Activated CD4-positive, alpha-beta T cell treated with anti-CD3 and anti-CD28 coated beads, Interleukin-2, amount 10 ng/mL, durations not matched to agents 7 days and 5 days (primary cell): ENCODE data around the gene PLCD1. TPM values are rescaled to one million over a fixed set of nuclear protein-coding genes. Genes with fewer than 3 reads are reported as not detected.
"Not testable (repeated sequence)": the region's sequence is repeated elsewhere in the genome, so short reads cannot be mapped to it uniquely, and the experiment has no call there.

ENCODE experiments used
- CTCF ChIA-PET: fragments of 350-600 bp; sonication (Branson Sonifier 250); formaldehyde crosslinking; loops from one replicate; lab custom pipeline; 2021; ENCODE audit warnings: antibody characterized with exemption; lab: Charles Lee
- POLR2A ChIA-PET: fragments of 350-600 bp; sonication (Branson Sonifier 250); formaldehyde crosslinking; loops from one replicate; lab custom pipeline; 2021; ENCODE audit warnings: antibody characterized with exemption; lab: Charles Lee
- DNase-seq: peaks from one replicate; pipeline ENCODE4 v3.0.0-alpha.2; 2020
- H3K27ac Mint-ChIP-seq: one replicate; pipeline ENCODE4 v1.8.0; 2021; ENCODE audit warnings: mild to moderate bottlenecking, moderate library complexity, mixed read lengths
- H3K27me3 Mint-ChIP-seq: one replicate; pipeline ENCODE4 v1.8.0; 2021; ENCODE audit warnings: mixed read lengths
- H3K36me3 Mint-ChIP-seq: one replicate; pipeline ENCODE4 v1.8.0; 2021; ENCODE audit warnings: low read depth, mixed read lengths
- H3K4me1 Mint-ChIP-seq: one replicate; pipeline ENCODE4 v1.8.0; 2021; ENCODE audit warnings: mixed read lengths
- H3K4me3 Mint-ChIP-seq: one replicate; pipeline ENCODE4 v1.8.0; 2021; ENCODE audit warnings: mild to moderate bottlenecking, moderate library complexity, mixed read lengths
- H3K9me3 Mint-ChIP-seq: one replicate; pipeline ENCODE4 v1.8.0; 2021; ENCODE audit warnings: mixed read lengths
- total RNA-seq, 2 experiments: library from RNA; stranded (reverse); gene quantifications; one replicate each; pipeline ENCODE4 v1.2.3, GENCODE V29; 2021

The PLCD1 gene
- total RNA-seq, 2 experiments from 2014 or later, result 18.3 to 21.2 TPM

- Mint-ChIP-seq H3K4me1 (peaks cover 5% of the 10 kb centered on the region), H3K36me3 (no peaks in the 10 kb centered on the region), H3K27me3 (no peaks in the 10 kb centered on the region), H3K4me3 (no peak overlapping the region), H3K9me3 (no peaks in the 10 kb centered on the region), H3K27ac (no peak overlapping the region)
- DNase-seq, result no peak
- CTCF ChIA-PET, result interaction anchor here (1.1 to 2.6 kb wide), 2 partner anchors 12 kb away, joined by 4 to 8 read pairs; no protein-coding TSS in a partner anchor
- POLR2A ChIA-PET, result no interaction called here
These were observed 44.8 kb downstream of the PLCD1 start for GRCh38 chr3:37984596-37984995.

GRCh38 chr3:37984051-37984450, 45.4 kb downstream of the PLCD1 start:
- no peaks in the 10 kb centered on the region for H3K27me3 Mint-ChIP-seq
- no peak overlapping the region for H3K27ac Mint-ChIP-seq
- no peaks in the 10 kb centered on the region for H3K36me3 Mint-ChIP-seq
- peaks cover 5% of the 10 kb centered on the region for H3K4me1 Mint-ChIP-seq
- no peak for DNase-seq
- no peaks in the 10 kb centered on the region for H3K9me3 Mint-ChIP-seq
- H3K4me3 Mint-ChIP-seq, result no peak overlapping the region
- ChIA-PET POLR2A (no interaction called here), CTCF (interaction anchor here (1.1 to 2.2 kb wide), 2 partner anchors 10 to 13 kb away, joined by 4 to 7 read pairs; no protein-coding TSS in a partner anchor)

- no peaks in the 10 kb centered on the region for H3K36me3 Mint-ChIP-seq
- DNase-seq, result no peak
- H3K27me3 Mint-ChIP-seq, result no peaks in the 10 kb centered on the region
- H3K27ac Mint-ChIP-seq, result no peak overlapping the region
- H3K4me1 Mint-ChIP-seq, result no peaks in the 10 kb centered on the region
- POLR2A ChIA-PET, result no interaction called here
- no peaks in the 10 kb centered on the region for H3K9me3 Mint-ChIP-seq
- H3K4me3 Mint-ChIP-seq, result no peak overlapping the region
- CTCF ChIA-PET, result interaction anchor here (1.2 to 3.1 kb wide), 3 partner anchors 8 to 15 kb away, joined by 6 to 10 read pairs (median 7); no protein-coding TSS in a partner anchor
These were observed 47.1 kb downstream of the PLCD1 start for GRCh38 chr3:37982331-37982730.

DNA sequence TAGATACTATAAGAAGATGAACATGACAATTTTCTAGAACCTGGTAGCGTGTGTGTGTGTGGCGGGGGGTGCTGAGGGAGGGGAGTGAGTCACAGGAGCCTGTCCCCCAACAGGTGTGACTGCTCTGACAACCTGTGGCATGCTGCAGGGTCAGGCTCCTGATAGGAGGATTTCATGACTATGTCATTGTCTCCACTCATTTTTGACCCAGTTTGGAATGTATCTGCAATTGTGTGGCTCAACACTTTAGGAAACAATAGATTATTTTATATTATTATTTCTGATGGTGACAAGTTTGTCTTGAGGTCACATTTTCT, 48.1 kb downstream of the PLCD1 start:
- Mint-ChIP-seq H3K36me3 (no peaks in the 10 kb centered on the region), H3K27ac (no peak overlapping the region)

GRCh38 chr3:37980462-37981347, 48.7 kb downstream of the PLCD1 start:
- no peak overlapping the region for H3K4me3 Mint-ChIP-seq
- H3K4me1 Mint-ChIP-seq, result no peaks in the 10 kb centered on the region
- no peaks in the 10 kb centered on the region for H3K36me3 Mint-ChIP-seq
- no peak overlapping the region for H3K27ac Mint-ChIP-seq
- H3K27me3 Mint-ChIP-seq, result no peaks in the 10 kb centered on the region
- DNase-seq, result no peak
- ChIA-PET CTCF (interaction anchor here (0.6 to 3.1 kb wide), 7 partner anchors 10 to 126 kb away, joined by 3 to 10 read pairs (median 3); partner anchors contain the start of gene VILL), POLR2A (no interaction called here)
- H3K9me3 Mint-ChIP-seq, result no peaks in the 10 kb centered on the region

More for the DNA sequence above, 48.1 kb downstream of the PLCD1 start:
- Mint-ChIP-seq H3K4me1 (no peaks in the 10 kb centered on the region), H3K9me3 (no peaks in the 10 kb centered on the region), H3K4me3 (no peak overlapping the region), H3K27me3 (no peaks in the 10 kb centered on the region)
- CTCF ChIA-PET, result interaction anchor here (1.2 to 3.1 kb wide), 4 partner anchors 14 to 127 kb away, joined by 4 to 10 read pairs (median 6); no protein-coding TSS in a partner anchor
- DNase-seq, result no peak
- POLR2A ChIA-PET, result no interaction called here

DNA sequence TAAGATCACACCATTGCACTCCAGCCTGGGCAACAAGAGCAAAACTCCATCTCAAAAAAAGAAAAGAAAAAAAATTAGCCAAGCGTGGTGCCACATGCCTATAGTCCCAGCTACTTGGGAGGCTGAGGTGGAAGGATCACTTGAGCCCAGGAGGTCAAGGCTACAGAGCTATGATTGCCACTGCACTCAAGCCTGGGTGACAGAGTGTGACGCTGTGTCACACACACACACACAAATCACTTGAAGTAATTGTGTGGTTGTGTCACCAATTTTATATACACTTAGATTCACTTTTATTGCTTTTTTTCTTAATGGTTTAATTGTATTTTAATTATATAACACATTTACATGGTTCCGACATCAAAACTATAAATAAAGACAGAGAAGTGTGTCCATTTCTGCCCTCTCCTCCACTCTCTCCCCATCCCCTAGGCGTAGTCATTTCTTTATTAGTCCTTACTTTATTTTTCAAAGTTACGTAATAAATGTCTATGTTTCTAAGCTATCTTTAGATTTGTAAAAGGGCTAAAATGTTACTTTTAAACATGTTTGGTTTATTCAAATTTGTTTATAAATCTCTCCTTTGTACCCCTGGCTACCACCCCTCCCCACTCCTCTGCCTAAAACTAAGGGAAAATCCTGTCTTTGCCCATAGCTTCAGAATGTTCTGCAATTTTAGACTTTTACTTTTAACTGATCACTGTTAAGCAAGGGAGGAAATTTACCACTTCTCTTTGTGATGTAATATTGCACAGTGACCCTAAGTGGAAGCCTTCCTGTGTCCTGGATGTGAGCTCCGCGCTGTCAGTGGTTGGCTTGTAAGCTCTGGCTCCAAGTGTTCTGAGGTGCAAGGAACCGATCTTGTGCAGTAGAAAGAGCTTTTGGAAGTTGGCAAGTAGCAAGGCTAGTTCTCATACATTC, 49.6 kb downstream of the PLCD1 start:
- Mint-ChIP-seq H3K4me1 (peaks cover 3% of the 10 kb centered on the region), H3K36me3 (no peaks in the 10 kb centered on the region), H3K27ac (no peak overlapping the region), H3K4me3 (no peak overlapping the region), H3K27me3 (no peaks in the 10 kb centered on the region), H3K9me3 (no peaks in the 10 kb centered on the region)
- ChIA-PET POLR2A (no interaction called here), CTCF (interaction anchor here (0.6 to 3.1 kb wide), 7 partner anchors 10 to 125 kb away, joined by 3 to 10 read pairs (median 3); partner anchors contain the start of gene VILL)
- DNase-seq, result no peak

DNA sequence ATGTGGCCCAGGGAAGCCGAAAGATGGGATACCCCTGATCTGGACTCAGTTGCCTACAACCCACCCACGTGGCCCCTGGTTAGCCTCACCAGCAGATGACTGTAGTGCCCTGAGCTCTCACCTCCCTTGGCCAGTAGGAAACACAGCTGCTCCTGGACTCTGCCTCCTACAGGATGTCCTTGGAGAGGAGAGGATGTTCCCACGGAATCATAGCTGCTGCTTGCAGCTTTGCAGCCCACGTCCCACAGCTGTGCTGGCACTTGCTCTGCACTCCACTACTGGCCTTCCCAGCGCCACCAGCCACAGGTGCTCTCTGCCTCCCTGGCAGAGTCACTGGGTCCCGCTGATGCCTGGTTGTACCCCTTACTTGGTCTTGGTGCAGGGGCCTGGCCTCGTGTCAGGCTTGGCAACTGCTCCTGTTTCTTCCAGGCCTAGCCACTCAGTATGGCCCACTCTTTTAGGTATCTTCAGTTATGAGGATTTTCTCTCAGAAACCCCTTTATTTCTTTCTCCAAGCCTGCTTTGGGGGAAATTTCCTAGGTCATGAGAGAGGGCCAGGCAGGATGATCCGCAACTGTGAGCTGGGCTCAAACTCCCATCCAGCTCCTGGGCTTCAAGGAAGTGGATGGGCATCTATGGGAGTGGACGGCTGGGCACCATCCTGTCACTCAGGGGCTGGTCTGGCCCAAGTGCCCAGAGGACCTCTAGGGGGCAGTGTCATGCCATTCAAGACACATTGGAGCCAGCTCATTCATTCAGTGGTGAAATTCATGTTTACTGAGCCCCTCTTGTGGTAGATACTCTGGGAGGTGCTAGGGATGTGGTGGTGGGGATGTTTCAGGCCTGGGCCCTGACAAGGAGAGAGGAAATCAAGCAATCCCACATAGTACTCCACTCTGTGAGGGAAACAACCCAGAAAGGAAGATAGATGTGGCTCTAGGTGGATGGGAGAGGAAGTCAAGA, 55.0 kb downstream of the PLCD1 start:
- Mint-ChIP-seq H3K9me3 (no peaks in the 10 kb centered on the region), H3K4me1 (peaks cover 6% of the 10 kb centered on the region), H3K27ac (no peak overlapping the region), H3K27me3 (no peaks in the 10 kb centered on the region), H3K4me3 (no peak overlapping the region), H3K36me3 (no peaks in the 10 kb centered on the region)
- CTCF ChIA-PET, result interaction anchor here (0.7 to 3.9 kb wide), 20 partner anchors 8 to 372 kb away, joined by 3 to 19 read pairs (median 4); partner anchors contain the start of gene XYLB
- POLR2A ChIA-PET, result interaction anchor here (0.9 kb wide), 1 partner anchor 65 kb away, joined by 3 read pairs; the partner anchor contains the start of gene DLEC1
- DNase-seq, result peak; percentile 78

GRCh38 chr3:37973246-37974054, 56.0 kb downstream of the PLCD1 start:
- no peaks in the 10 kb centered on the region for H3K27me3 Mint-ChIP-seq
- no peaks in the 10 kb centered on the region for H3K9me3 Mint-ChIP-seq
- no peak for DNase-seq
- CTCF ChIA-PET, result interaction anchor here (0.6 to 3.9 kb wide), 10 partner anchors 10 to 544 kb away, joined by 3 to 19 read pairs (median 4); no protein-coding TSS in a partner anchor
- no peaks in the 10 kb centered on the region for H3K36me3 Mint-ChIP-seq
- H3K27ac Mint-ChIP-seq, result no peak overlapping the region
- H3K4me1 Mint-ChIP-seq, result peaks cover 6% of the 10 kb centered on the region
- POLR2A ChIA-PET, result no interaction called here
- H3K4me3 Mint-ChIP-seq, result no peak overlapping the region

GRCh38 chr3:37972056-37972455, 57.4 kb downstream of the PLCD1 start:
- H3K9me3 Mint-ChIP-seq, POLR2A ChIA-PET, H3K4me1 Mint-ChIP-seq, H3K27ac Mint-ChIP-seq, DNase-seq, H3K27me3 Mint-ChIP-seq, H3K4me3 Mint-ChIP-seq, H3K36me3 Mint-ChIP-seq: not testable (repeated sequence)
- CTCF ChIA-PET, result interaction anchor here (3.9 kb wide), 1 partner anchor 117 kb away, joined by 19 read pairs; no protein-coding TSS in a partner anchor

DNA sequence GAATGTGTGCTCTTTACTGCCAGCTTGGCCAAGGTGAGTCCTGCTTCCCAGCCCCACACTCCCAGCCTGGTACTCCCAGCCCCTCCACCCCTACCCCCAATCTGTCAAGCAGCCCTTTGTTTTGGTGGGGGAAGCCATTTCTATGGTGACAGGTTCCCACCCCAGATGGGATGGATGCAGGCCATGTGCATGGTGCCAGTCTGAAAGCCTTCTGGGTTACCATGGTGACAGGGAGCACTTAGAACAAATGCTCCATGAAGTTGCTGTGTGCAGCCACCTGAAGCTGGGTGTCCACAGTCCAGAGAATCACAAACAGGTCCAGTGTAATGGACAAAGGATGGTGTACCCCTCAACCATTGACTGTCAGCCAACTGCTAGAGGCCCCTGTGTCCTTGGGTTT, 58.0 kb downstream of the PLCD1 start:
- DNase-seq, result no peak
- Mint-ChIP-seq H3K9me3 (no peaks in the 10 kb centered on the region), H3K27me3 (no peaks in the 10 kb centered on the region), H3K27ac (no peak overlapping the region), H3K36me3 (no peaks in the 10 kb centered on the region), H3K4me3 (no peak overlapping the region), H3K4me1 (peaks cover 6% of the 10 kb centered on the region)
- CTCF ChIA-PET, result interaction anchor here (1.4 kb wide), 1 partner anchor 33 kb away, joined by 3 read pairs; no protein-coding TSS in a partner anchor
- POLR2A ChIA-PET, result no interaction called here

- ChIA-PET CTCF (interaction anchor here (1.4 to 8.5 kb wide), 3 partner anchors 15 to 115 kb away, joined by 3 to 74 read pairs (median 26); no protein-coding TSS in a partner anchor), POLR2A (no interaction called here)
- H3K9me3 Mint-ChIP-seq, result no peaks in the 10 kb centered on the region
These were observed 58.6 kb downstream of the PLCD1 start for GRCh38 chr3:37970802-37971201.

More at GRCh38 chr3:37970802-37971201, 58.6 kb downstream of the PLCD1 start:
- no peaks in the 10 kb centered on the region for H3K36me3 Mint-ChIP-seq
- H3K27ac Mint-ChIP-seq, result no peak overlapping the region
- DNase-seq, result no peak
- no peak overlapping the region for H3K4me3 Mint-ChIP-seq
- no peaks in the 10 kb centered on the region for H3K27me3 Mint-ChIP-seq
- peaks cover 6% of the 10 kb centered on the region for H3K4me1 Mint-ChIP-seq
